IMR-90 (cell line): ENCODE measurements around the gene INPP1. TPM values are rescaled to one million over a fixed set of nuclear protein-coding genes. Genes with fewer than 3 reads are reported as not detected.

ENCODE experiments used
- ATAC-seq: fragments of 200-7000 bp; cut with Tn5 transposase; 2 replicates; pipeline ENCODE4 v1.9.1; 2020; ENCODE audit warnings: low read depth, mild to moderate bottlenecking, moderate library complexity
- BruUV-seq: library from RNA; stranded (reverse); fragments of 400-500 nt; replicated peaks from 2 replicates; lab custom pipeline; 2021; lab: Mats Ljungman, UMichigan
- CTCF ChIA-PET: fragments of 300-600 bp; formaldehyde crosslinking; extraction: SDS; loops from one replicate; lab custom pipeline; 2021; ENCODE audit warnings: antibody characterized with exemption; lab: Yijun Ruan, JAX
- POLR2A ChIA-PET: fragments of 300-600 bp; sonication (Branson Sonifier 250); formaldehyde crosslinking; loops from one replicate; lab custom pipeline; 2022; ENCODE audit warnings: antibody characterized with exemption; ENCODE audit not compliant: unreplicated experiment; lab: Charles Lee
- DNase-seq: peaks from one replicate; pipeline ENCODE4 v3.0.0; 2013
- H2AFZ ChIP-seq: replicated peaks from 2 replicates; pipeline ENCODE3; 2013; ENCODE audit warnings: low read length, mild to moderate bottlenecking; ENCODE audit not compliant: poor library complexity
- H2AK5ac ChIP-seq: 2 replicates; pipeline ENCODE4 v1.6.1; 2013; ENCODE audit warnings: low read depth, low read length, inconsistent platforms
- H2AK9ac ChIP-seq: replicated peaks from 2 replicates; pipeline ENCODE3; 2013; ENCODE audit warnings: mild to moderate bottlenecking, low read depth, low read length, moderate library complexity; ENCODE audit not compliant: poor library complexity
- H2BK120ac ChIP-seq: 2 replicates; pipeline ENCODE4 v1.6.1; 2013; ENCODE audit warnings: low read depth, low read length, inconsistent platforms
- H2BK15ac ChIP-seq: 3 replicates; pipeline ENCODE4 v1.6.1; 2013; ENCODE audit warnings: low read depth, low read length, inconsistent platforms
- H2BK20ac ChIP-seq: 2 replicates; pipeline ENCODE4 v1.6.1; 2013; ENCODE audit warnings: low read depth, mild to moderate bottlenecking, inconsistent platforms, low read length, moderate library complexity
- H2BK5ac ChIP-seq: 2 replicates; pipeline ENCODE4 v1.6.1; 2013; ENCODE audit warnings: mild to moderate bottlenecking, low read depth, low read length, inconsistent platforms; ENCODE audit not compliant: poor library complexity, severe bottlenecking
- H3K14ac ChIP-seq: replicated peaks from 2 replicates; pipeline ENCODE4 v1.6.1; 2013; ENCODE audit warnings: low read depth, low read length, inconsistent platforms
- H3K18ac ChIP-seq: 2 replicates; pipeline ENCODE4 v1.6.1; 2013; ENCODE audit warnings: low read depth, low read length, control low read depth
- H3K23ac ChIP-seq: 2 replicates; pipeline ENCODE4 v1.6.1; 2013; ENCODE audit warnings: low read depth, low read length, inconsistent platforms
- H3K27ac ChIP-seq: 2 replicates; pipeline ENCODE4 v1.5.1; 2013; ENCODE audit warnings: mild to moderate bottlenecking, control low read depth, low read length; ENCODE audit not compliant: insufficient read depth
- H3K27me3 ChIP-seq: 2 replicates; pipeline ENCODE4 v1.6.1; 2013; ENCODE audit warnings: low read length; ENCODE audit not compliant: control insufficient read depth, insufficient read depth
- H3K36me3 ChIP-seq: 2 replicates; pipeline ENCODE4 v1.6.1; 2013; ENCODE audit warnings: low read length, mixed read lengths; ENCODE audit not compliant: control insufficient read depth, insufficient read depth
- H3K4ac ChIP-seq: 2 replicates; pipeline ENCODE4 v1.6.1; 2013; ENCODE audit warnings: low read depth, low read length, inconsistent platforms
- H3K4me1 ChIP-seq: 2 replicates; pipeline ENCODE4 v1.6.1; 2013; ENCODE audit warnings: low read length, mixed read lengths; ENCODE audit not compliant: control insufficient read depth, insufficient read depth
- H3K4me2 ChIP-seq: 2 replicates; pipeline ENCODE4 v1.6.1; 2013; ENCODE audit warnings: low read depth, mild to moderate bottlenecking, control low read depth, low read length, moderate library complexity
- H3K4me3 ChIP-seq: 2 replicates; pipeline ENCODE4 v1.5.1; 2013; ENCODE audit warnings: low read depth, mild to moderate bottlenecking, control low read depth, low read length, moderate library complexity; ENCODE audit not compliant: insufficient read depth
- H3K56ac ChIP-seq: 2 replicates; pipeline ENCODE4 v1.6.1; 2013; ENCODE audit warnings: low read length, inconsistent platforms; ENCODE audit not compliant: insufficient read depth; ENCODE audit errors: extremely low read depth
- H3K79me1 ChIP-seq, 2 experiments: 2 replicates each; pipeline ENCODE4 v1.6.1; 2013; ENCODE audit warnings: low read length in 2 of 2, inconsistent platforms in 1 of 2, low read depth in 1 of 2
- H3K9ac ChIP-seq: 2 replicates; pipeline ENCODE4 v1.6.1; 2013; ENCODE audit warnings: low read depth, low read length, control low read depth
- H3K9me1 ChIP-seq: 2 replicates; pipeline ENCODE4 v1.6.1; 2013; ENCODE audit warnings: low read length, inconsistent platforms; ENCODE audit not compliant: insufficient read depth
- H3K9me3 ChIP-seq: 2 replicates; pipeline ENCODE4 v1.6.1; 2013; ENCODE audit warnings: low read length; ENCODE audit not compliant: control insufficient read depth, insufficient read depth
- H4K20me1 ChIP-seq: 2 replicates; pipeline ENCODE4 v1.6.1; 2013; ENCODE audit warnings: low read length, inconsistent platforms; ENCODE audit not compliant: insufficient read depth
- H4K5ac ChIP-seq: 2 replicates; pipeline ENCODE4 v1.6.1; 2013; ENCODE audit warnings: mild to moderate bottlenecking, low read depth, low read length, control low read depth
- H4K8ac ChIP-seq, 2 experiments: 2 replicates each; pipeline ENCODE4 v1.6.1; 2013; ENCODE audit warnings: low read depth in 2 of 2, low read length in 2 of 2, control low read depth in 1 of 2, inconsistent platforms in 1 of 2
- H4K91ac ChIP-seq: 2 replicates; pipeline ENCODE4 v1.6.1; 2013; ENCODE audit warnings: low read depth, low read length, inconsistent platforms; ENCODE audit not compliant: insufficient read depth
- BHLHE40 ChIP-seq: fragments of 150-350 bp; IDR thresholded peaks from 2 replicates; pipeline ENCODE4 v1.6.1; 2016; ENCODE audit warnings: mild to moderate bottlenecking, low read depth, low read length
- CEBPB ChIP-seq: IDR thresholded peaks from 2 replicates; pipeline ENCODE4 v1.6.1; 2012; ENCODE audit warnings: low read depth, low read length, improper control_type of control experiment
- CHD1 ChIP-seq: IDR thresholded peaks from 2 replicates; pipeline ENCODE4 v1.6.1; 2012; ENCODE audit warnings: low read depth, low read length, improper control_type of control experiment
- CTCF ChIP-seq: conservative IDR thresholded peaks from 2 replicates; pipeline ENCODE4 v1.5.1; 2012; ENCODE audit warnings: mild to moderate bottlenecking, low read depth, low read length, improper control_type of control experiment
- ELK1 ChIP-seq: fragments of 150-350 bp; IDR thresholded peaks from 2 replicates; pipeline ENCODE4 v1.6.1; 2016; ENCODE audit warnings: low read depth, mild to moderate bottlenecking, low read length, moderate library complexity, borderline replicate concordance
- FOS ChIP-seq: fragments of 150-350 bp; IDR thresholded peaks from 2 replicates; pipeline ENCODE4 v1.6.1; 2016; ENCODE audit warnings: low read depth, low read length
- MAFK ChIP-seq: IDR thresholded peaks from 2 replicates; pipeline ENCODE4 v1.6.1; 2012; ENCODE audit warnings: low read depth, low read length, improper control_type of control experiment
- MAZ ChIP-seq: IDR thresholded peaks from 2 replicates; pipeline ENCODE4 v1.6.1; 2012; ENCODE audit warnings: low read depth, mild to moderate bottlenecking, low read length, improper control_type of control experiment, moderate library complexity, borderline replicate concordance
- MXI1 ChIP-seq: IDR thresholded peaks from 2 replicates; pipeline ENCODE4 v1.6.1; 2012; ENCODE audit warnings: low read depth, mild to moderate bottlenecking, low read length, moderate library complexity, borderline replicate concordance
- NFE2L2 ChIP-seq: fragments of 150-350 bp; IDR thresholded peaks from 2 replicates; pipeline ENCODE4 v1.6.1; 2016; ENCODE audit warnings: low read depth, mild to moderate bottlenecking, low read length
- POLR2A ChIP-seq: IDR thresholded peaks from 2 replicates; pipeline ENCODE4 v1.6.1; 2012; ENCODE audit warnings: mild to moderate bottlenecking, low read depth, low read length
- RAD21 ChIP-seq: IDR thresholded peaks from 2 replicates; pipeline ENCODE4 v1.6.1; 2012; ENCODE audit warnings: low read length, improper control_type of control experiment
- RCOR1 ChIP-seq: IDR thresholded peaks from 2 replicates; pipeline ENCODE4 v1.6.1; 2012; ENCODE audit warnings: mild to moderate bottlenecking, low read length, improper control_type of control experiment; ENCODE audit not compliant: insufficient replicate concordance
- RFX5 ChIP-seq: IDR thresholded peaks from 2 replicates; pipeline ENCODE4 v1.8.0; 2012; ENCODE audit warnings: low read depth, mild to moderate bottlenecking, low read length, moderate library complexity
- SMC3 ChIP-seq: fragments of 150-350 bp; IDR thresholded peaks from 2 replicates; pipeline ENCODE4 v1.6.1; 2016; ENCODE audit warnings: low read depth, mild to moderate bottlenecking, antibody characterized with exemption, low read length, moderate library complexity
- USF2 ChIP-seq: fragments of 150-350 bp; IDR thresholded peaks from 2 replicates; pipeline ENCODE4 v1.6.1; 2017; ENCODE audit warnings: mild to moderate bottlenecking, antibody characterized with exemption, low read length, low read depth
- WGBS, 2 experiments: methylation state at CpG; one replicate each; pipeline versions ENCODE4 v1.1.5 to v1.1.7; 2013; ENCODE audit warnings: missing lambda C conversion rate in 2 of 2; ENCODE audit not compliant: insufficient read length in 1 of 2; ENCODE audit errors: extremely low coverage in 2 of 2; 5-methylcytosine and 5-hydroxymethylcytosine counted together
- dilution Hi-C: fragments of 300-500 bp; cut with HindIII; formaldehyde crosslinking; loops from one replicate; pipeline ENCODE4 v1.14.3; 2018; ENCODE audit warnings: low sequenced_read_pairs; ENCODE audit not compliant: unreplicated experiment
- in situ Hi-C: fragments of 300-500 bp; cut with MboI; formaldehyde crosslinking; loops from 3 replicates; pipeline ENCODE4 v1.14.3; 2019; ENCODE audit warnings: low sequenced_read_pairs, inconsistent platforms, mixed read lengths
- intact Hi-C: fragments of 100-400 bp; cut with micrococcal nuclease; formaldehyde crosslinking; loops from 2 replicates; pipeline ENCODE4 v1.10.0; 2022
- polyA plus RNA-seq, 3 experiments: library from polyadenylated mRNA; depleted of rRNA; stranded (reverse); fragments of >200 nt; gene quantifications; 2 replicates each; pipeline ENCODE4 v1.2.3, GENCODE V29; 2012; ENCODE audit warnings: low replicate concordance in 1 of 3
- total RNA-seq: library from RNA; depleted of rRNA; stranded (reverse); fragments of >200 nt; gene quantifications from 2 replicates; pipeline ENCODE4 v1.2.3, GENCODE V29; 2012

Gene INPP1
- total and polyA plus RNA-seq, 2 of the 4 experiments (the other 2 are of a cell fraction), result 4.1 to 10.1 TPM

- Histone ChIP-seq H4K20me1 (no peaks in the 10 kb centered on the region), H2AK5ac (no peak overlapping the region), H2BK5ac (no peak overlapping the region), H3K4me2 (no peak overlapping the region), H3K4ac (no peak overlapping the region), H3K79me1 (peaks cover 0 to 14% of the 10 kb centered on the region in 2 experiments; a peak in 3 of 4 replicates), H3K9me3 (no peaks in the 10 kb centered on the region), H4K8ac (no peak overlapping the region), H3K9ac (no peak overlapping the region), H2BK15ac (no peak overlapping the region), H3K4me3 (no peak overlapping the region), H3K14ac (no peak overlapping the region), H3K23ac (no peak overlapping the region), H2BK120ac (no peak overlapping the region), H2BK20ac (no peak overlapping the region), H3K9me1 (peaks cover 3% of the 10 kb centered on the region; the same call in 1 of the 2 replicates), H3K27me3 (no peaks in the 10 kb centered on the region), H4K5ac (no peak overlapping the region), H3K18ac (no peak overlapping the region), H3K36me3 (no peaks in the 10 kb centered on the region), H2AK9ac (no peak overlapping the region), H2AFZ (no peak overlapping the region), H4K91ac (no peak overlapping the region), H3K4me1 (no peaks in the 10 kb centered on the region), H3K27ac (no peak overlapping the region), H3K56ac (no peak overlapping the region)
- no TSS peak for BruUV-seq
- TF ChIP-seq CEBPB (no peak), MAFK (no peak), ELK1 (no peak), FOS (no peak), RFX5 (no peak), CHD1 (no peak), SMC3 (no peak), RCOR1 (no peak), POLR2A (no peak), NFE2L2 (no peak), CTCF (no peak), BHLHE40 (no peak), USF2 (no peak), RAD21 (no peak), MAZ (no peak), MXI1 (no peak)
- ChIA-PET CTCF (no interaction called here), POLR2A (no interaction called here)
- in situ Hi-C loops, result no loop called here
- ATAC-seq (no peak), DNase-seq (no peak)
- intact Hi-C loops, result no loop called here
- WGBS, 2 experiments, result 0% methylated on average over 1 of the region's 2 CpGs; no CpG with 5 or more reads in 1 of the 2 experiments
- dilution Hi-C loops, result no loop called here
Measured at GRCh38 chr2:190340369-190340768, 3.0 kb upstream of the INPP1 start.
